ENCODE measurements around the gene HPN.
"Not testable (repeated sequence)": the region's sequence is repeated elsewhere in the genome, so short reads cannot be mapped to it uniquely, and the experiment has no call there.

HPN gene

DNA sequence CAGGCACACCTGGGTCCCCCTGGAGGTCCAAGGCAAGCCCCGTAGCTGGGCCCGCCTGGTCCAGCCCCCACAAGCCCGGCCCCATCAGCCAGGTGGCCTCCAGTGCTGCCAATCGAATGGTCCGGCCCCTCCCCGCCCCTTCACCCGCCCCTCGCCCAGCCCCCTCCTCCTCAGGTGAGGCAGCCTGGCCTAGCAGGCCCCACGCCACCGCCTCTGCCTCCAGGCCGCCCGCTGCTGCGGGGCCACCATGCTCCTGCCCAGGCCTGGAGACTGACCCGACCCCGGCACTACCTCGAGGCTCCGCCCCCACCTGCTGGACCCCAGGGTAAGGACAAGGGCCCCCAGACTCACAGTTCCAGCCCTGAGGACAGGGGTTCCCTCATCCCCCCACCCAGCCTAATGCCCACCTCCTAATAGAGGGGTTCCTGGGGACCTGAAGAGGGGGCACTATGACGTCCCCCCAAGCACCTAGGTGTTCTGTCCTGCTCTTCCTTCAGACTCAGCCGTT is at the start of gene HPN:
HPN (plus strand) TSS at position 174 of the 508 bp plus-strand sequence. CDS start 786 bp downstream, outside the sequence.
- TF ChIP-seq, protein P1, sequence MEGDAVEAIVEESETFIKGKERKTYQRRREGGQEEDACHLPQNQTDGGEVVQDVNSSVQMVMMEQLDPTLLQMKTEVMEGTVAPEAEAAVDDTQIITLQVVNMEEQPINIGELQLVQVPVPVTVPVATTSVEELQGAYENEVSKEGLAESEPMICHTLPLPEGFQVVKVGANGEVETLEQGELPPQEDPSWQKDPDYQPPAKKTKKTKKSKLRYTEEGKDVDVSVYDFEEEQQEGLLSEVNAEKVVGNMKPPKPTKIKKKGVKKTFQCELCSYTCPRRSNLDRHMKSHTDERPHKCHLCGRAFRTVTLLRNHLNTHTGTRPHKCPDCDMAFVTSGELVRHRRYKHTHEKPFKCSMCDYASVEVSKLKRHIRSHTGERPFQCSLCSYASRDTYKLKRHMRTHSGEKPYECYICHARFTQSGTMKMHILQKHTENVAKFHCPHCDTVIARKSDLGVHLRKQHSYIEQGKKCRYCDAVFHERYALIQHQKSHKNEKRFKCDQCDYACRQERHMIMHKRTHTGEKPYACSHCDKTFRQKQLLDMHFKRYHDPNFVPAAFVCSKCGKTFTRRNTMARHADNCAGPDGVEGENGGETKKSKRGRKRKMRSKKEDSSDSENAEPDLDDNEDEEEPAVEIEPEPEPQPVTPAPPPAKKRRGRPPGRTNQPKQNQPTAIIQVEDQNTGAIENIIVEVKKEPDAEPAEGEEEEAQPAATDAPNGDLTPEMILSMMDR (conservative IDR thresholded peaks at IDR 0.05; ENCODE audit: control insufficient read depth, insufficient read depth, low read depth, low read length), result no peak
- H3K4me3 ChIP-seq (ENCODE audit: control insufficient read depth, low read depth, low read length), result no peak within 1 kb of the TSS

DNA sequence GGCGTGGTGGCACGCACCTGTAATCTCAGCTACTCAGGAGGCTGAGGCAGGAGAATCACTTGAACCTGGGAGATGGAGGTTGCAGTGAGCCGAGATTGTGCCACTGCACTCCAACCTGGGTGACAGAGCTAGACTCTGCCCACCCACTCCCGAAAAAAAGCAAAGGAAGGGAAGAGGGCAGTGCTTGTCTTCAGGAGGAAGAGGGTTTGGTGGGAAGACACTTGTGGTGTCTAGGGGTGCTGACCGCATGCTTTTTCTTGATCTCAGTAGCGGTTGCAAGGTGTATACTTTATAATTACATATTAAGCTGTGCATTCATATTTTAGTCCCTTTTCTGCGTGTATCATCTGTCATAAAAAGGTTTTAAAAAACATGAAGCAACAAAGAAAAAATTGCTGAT is 48.9 kb upstream of the HPN start:
- H3K4me3 ChIP-seq (ENCODE audit: control insufficient read depth, low read depth, low read length); DNase-seq (ENCODE audit: low read depth): not testable (repeated sequence)

More for the DNA sequence above, at the start of gene HPN:
- no peak for DNase-seq (ENCODE audit: low read depth)

DNA sequence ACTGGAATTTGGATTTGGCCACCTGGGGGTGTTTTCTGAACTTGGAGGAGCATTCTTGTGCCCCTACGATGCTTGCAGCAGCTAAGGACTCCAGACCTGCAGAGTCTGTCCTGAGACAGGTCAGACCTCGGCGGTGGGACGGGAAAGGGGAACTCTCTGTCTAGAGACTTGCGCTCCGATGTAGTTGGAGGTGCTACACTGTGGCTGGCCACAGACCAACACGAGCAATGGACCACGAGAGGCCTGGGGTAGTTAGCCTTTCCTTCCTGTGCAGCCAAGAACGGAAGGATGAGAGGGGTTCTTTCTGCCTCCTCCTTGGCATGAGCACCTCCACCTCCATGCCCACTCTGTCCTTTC is 47.3 kb upstream of the HPN start:
- DNase-seq (ENCODE audit: low read depth), result no peak

DNA sequence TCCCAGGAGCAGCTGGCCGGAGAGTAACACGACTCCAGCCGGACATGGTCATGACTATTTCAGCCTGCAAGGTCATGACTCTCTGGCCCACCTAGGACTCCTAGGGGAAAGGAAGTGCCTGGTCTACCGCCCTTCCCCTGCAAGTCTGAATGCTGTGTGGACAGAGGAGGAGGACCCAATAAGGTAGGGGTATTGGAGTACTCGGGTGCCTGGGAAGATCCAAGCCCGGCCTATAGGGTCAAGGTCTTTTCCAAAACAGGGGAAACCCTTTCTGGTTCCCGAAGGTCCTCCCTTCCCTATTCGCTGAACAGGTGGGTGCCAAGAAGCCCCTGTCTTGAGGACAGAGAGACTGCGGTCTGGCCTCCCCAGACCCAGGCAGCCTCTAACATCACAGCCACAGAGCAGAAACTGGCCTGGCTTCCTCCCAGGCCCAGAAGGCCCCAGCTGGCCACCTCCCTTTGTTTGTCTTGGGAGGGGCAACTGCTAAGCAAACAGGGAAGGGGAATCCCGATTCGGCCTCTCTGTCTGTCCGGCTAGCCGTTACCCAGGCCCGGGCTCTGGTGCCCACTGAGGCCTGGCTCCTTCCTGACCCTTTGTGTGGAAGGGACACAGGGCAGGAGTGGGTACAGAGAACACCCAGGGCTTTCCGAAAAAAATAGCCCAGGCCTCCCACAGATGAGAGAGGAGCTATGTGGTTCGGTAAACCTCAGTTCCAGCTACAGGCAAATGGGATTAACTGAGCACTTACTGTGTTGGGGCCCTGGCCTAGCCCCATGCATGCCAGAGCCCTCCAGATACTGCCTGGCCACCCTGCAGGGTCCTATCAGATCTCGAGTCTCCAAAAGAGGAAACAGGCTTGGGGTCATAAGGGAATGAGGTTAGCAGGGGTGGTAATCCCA is 46.6 kb upstream of the HPN start:
- no peak for DNase-seq (ENCODE audit: low read depth)
- no peak overlapping the region for H3K4me3 ChIP-seq (ENCODE audit: control insufficient read depth, low read depth, low read length)
- TF ChIP-seq, protein P1 (conservative IDR thresholded peaks at IDR 0.05; ENCODE audit: control insufficient read depth, insufficient read depth, low read depth, low read length), result no peak

More for the DNA sequence above, 47.3 kb upstream of the HPN start:
- TF ChIP-seq, protein P1 (conservative IDR thresholded peaks at IDR 0.05; ENCODE audit: control insufficient read depth, insufficient read depth, low read depth, low read length), result no peak
- H3K4me3 ChIP-seq (ENCODE audit: control insufficient read depth, low read depth, low read length), result no peak overlapping the region

DNA sequence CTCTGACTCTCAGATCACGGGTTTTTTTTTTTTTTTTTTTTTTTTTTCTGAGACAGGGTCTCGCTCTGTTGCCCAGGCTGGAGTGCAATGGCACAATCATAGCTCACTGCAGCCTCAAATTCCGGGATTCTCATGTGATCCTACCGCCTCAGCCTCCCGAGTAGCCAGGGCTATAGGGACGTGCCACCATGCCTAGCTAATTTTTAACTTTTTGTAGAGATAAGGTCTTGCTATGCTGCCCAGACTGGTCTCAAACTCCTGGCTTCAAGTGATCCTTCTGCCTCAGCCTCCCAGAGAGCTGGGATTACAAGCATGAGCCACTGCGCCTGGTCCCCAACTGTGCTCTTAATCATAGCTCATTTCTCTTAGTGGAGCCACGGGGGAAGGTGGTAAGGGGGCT is 46.0 kb upstream of the HPN start:
- DNase-seq (ENCODE audit: low read depth), result no peak
- H3K4me3 ChIP-seq (ENCODE audit: control insufficient read depth, low read depth, low read length), result no peak overlapping the region
- TF ChIP-seq, protein P1 (conservative IDR thresholded peaks at IDR 0.05; ENCODE audit: control insufficient read depth, insufficient read depth, low read depth, low read length), result no peak

DNA sequence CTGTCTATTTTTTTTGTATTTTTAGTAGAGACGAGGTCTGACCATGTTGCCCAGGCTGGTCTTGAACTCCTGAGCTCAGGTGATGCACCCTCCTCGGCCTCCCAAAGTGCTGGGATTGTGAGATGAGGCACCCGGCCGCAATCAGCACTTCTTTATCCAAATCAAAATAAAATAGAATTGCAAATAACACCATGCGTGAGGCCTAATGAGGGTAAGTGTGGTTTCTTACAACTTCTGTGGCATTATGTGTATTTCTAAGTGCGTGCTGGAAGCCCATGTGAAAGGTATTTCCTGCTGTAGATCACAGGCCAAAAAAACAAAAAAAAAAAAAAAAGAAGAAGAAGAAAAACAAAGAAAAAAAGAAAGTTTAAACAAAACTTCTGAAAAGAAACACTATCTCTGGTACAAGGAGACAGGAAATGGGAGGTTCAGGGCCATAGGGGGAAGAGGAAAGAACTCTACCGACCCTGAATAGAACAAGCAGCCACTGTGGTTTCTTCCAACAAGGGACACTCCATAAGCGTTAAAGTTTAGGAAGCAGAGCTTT is 44.4 kb upstream of the HPN start:
- H3K4me3 ChIP-seq (ENCODE audit: control insufficient read depth, low read depth, low read length), result no peak overlapping the region
- DNase-seq (ENCODE audit: low read depth), result no peak
- TF ChIP-seq, protein P1 (conservative IDR thresholded peaks at IDR 0.05; ENCODE audit: control insufficient read depth, insufficient read depth, low read depth, low read length), result no peak

DNA sequence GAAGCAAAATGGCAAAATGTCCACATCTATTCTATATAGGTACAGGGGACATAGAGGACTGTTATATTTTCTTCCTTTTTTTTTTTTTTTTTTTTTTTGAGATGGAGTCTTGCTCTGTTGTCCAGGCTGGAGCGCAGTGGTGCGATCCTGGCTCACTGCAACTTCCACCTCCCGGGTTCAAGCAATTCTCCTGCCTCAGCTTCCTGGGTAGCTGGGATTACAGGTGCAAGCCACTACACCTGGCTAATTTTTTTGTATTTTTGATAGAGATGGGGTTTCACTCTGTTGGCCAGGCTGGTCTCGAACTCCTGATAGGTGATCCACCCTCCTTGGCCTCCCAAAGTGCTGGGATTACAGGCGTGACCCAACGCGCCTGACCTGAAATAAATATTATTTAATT is 43.3 kb upstream of the HPN start:
- not testable (repeated sequence) for DNase-seq (ENCODE audit: low read depth)

More for the DNA sequence above, 43.3 kb upstream of the HPN start:
- not testable (repeated sequence) for H3K4me3 ChIP-seq (ENCODE audit: control insufficient read depth, low read depth, low read length)
